ENCODE results near the gene MACC1. TPM values are rescaled to one million over a fixed set of nuclear protein-coding genes. Genes with fewer than 3 reads are reported as not detected.

The MACC1 gene
- total and polyA plus RNA-seq, 9 of the 15 experiments (the other 6 are each of a cell fraction or from before 2014, with no cell fraction given) = 5.9 to 30.2 (median 10.4) TPM

- no peaks in the 10 kb centered on the region for H4K20me1 ChIP-seq (replicated peaks; ENCODE audit: control insufficient read depth, insufficient read depth, low read length)
- no peak overlapping the region for H3K4me2 ChIP-seq (ENCODE audit: insufficient read depth, low read length)
- no peak overlapping the region for H2AFZ ChIP-seq (ENCODE audit: low read depth, low read length)
- FAIRE-seq (peak; percentile 23), ATAC-seq (no peak), DNase-seq (ENCODE audit: extremely low read depth in 1 of 4, low spot score in 3 of 4) (no peak)
- H3K36me3 ChIP-seq (ENCODE audit: control insufficient read depth, insufficient read depth, low read length) = no peaks in the 10 kb centered on the region; the same call in 2 of the 3 replicates
- no peaks in the 10 kb centered on the region for H3K9me1 ChIP-seq (ENCODE audit: control insufficient read depth, insufficient read depth, low read length)
- in situ Hi-C loops (cut with MboI) (no loop called here), intact Hi-C loops (cut with micrococcal nuclease) (no loop called here)
- ChIA-PET POLR2A (interaction anchor here (0.6 to 0.8 kb wide), 2 partner anchors 13 to 15 kb away, joined by 3 read pairs; no protein-coding TSS in a partner anchor), CTCF (ENCODE audit: low intra/inter-chr PET ratio) (no interaction called here)
- H3K79me2 ChIP-seq (ENCODE audit: control insufficient read depth, insufficient read depth, low read length) = no peaks in the 10 kb centered on the region
- no peaks in the 10 kb centered on the region for H3K9me3 ChIP-seq (replicated peaks; ENCODE audit: control insufficient read depth, insufficient read depth, low read depth, low read length)
- no peaks in the 10 kb centered on the region for H3K27me3 ChIP-seq (ENCODE audit: control insufficient read depth in 2 of 2, insufficient read depth in 2 of 2, low read length in 2 of 2)
- H3K4me1 ChIP-seq (replicated peaks in 1 of 2; ENCODE audit: control insufficient read depth in 2 of 2, insufficient read depth in 2 of 2, low read length in 2 of 2) = no peaks in the 10 kb centered on the region
- H3K4me3 ChIP-seq = no peak overlapping the region
- BruUV-seq (replicated peaks) = no TSS peak
- 55% methylated on average over 2 of the region's 2 CpGs for WGBS (ENCODE audit: insufficient coverage, low coverage, missing lambda C conversion rate)
- no peak overlapping the region for H3K27ac ChIP-seq (ENCODE audit: extremely low read depth, low read depth, low read length)
- H3K9ac ChIP-seq (ENCODE audit: insufficient read depth in 1 of 2, low read depth in 2 of 2, low read length in 2 of 2) = no peak overlapping the region
- TF ChIP-seq MIER1 (IDR thresholded peaks at IDR 0.05; ENCODE audit: low read depth) (no peak), PTRF (tag; IDR thresholded peaks at IDR 0.05) (no peak), GATA2 (CRISPR knock-in tag; IDR thresholded peaks at IDR 0.05) (no peak), ZNF282 (CRISPR knock-in tag; IDR thresholded peaks at IDR 0.05) (no peak), BRCA1 (IDR thresholded peaks at IDR 0.05) (no peak), BRCA1 (CRISPR knock-in tag; IDR thresholded peaks at IDR 0.05) (no peak), ZNF124 (CRISPR knock-in tag; IDR thresholded peaks at IDR 0.05) (no peak), GMEB1 (CRISPR knock-in tag; IDR thresholded peaks at IDR 0.05) (no peak), BRD9 (IDR thresholded peaks at IDR 0.05; ENCODE audit: low read depth, partially characterized antibody) (no peak), ZC3H8 (IDR thresholded peaks at IDR 0.05) (no peak), BDP1 (IDR thresholded peaks at IDR 0.05; ENCODE audit: insufficient read depth, insufficient read length) (no peak), CHD7 (IDR thresholded peaks at IDR 0.05; ENCODE audit: low read depth, low read length) (no peak), ZNF3 (CRISPR knock-in tag; IDR thresholded peaks at IDR 0.05) (no peak)
These were observed 84.6 kb downstream of the MACC1 start for GRCh38 chr7:20132585-20132984.
